ENCODE results near the gene ADAMTS8.

Gene ADAMTS8

GRCh38 chr11:130431331-130431773 lies 2.9 kb upstream of the ADAMTS8 start:
- TF ChIP-seq TAF1 (IDR thresholded peaks at IDR 0.05; ENCODE audit: borderline replicate concordance, insufficient read depth, low read length) (no peak), FOXP2 (optimal IDR thresholded peaks at IDR 0.05; ENCODE audit: borderline replicate concordance, extremely low read depth, extremely low read length, insufficient read depth) (no peak), SIN3A (IDR thresholded peaks at IDR 0.05; ENCODE audit: borderline replicate concordance, insufficient read depth, low read length) (no peak), POLR2AphosphoS5 (IDR thresholded peaks at IDR 0.05; ENCODE audit: low read depth, low read length) (no peak)
- TF ChIP-seq, protein P1, sequence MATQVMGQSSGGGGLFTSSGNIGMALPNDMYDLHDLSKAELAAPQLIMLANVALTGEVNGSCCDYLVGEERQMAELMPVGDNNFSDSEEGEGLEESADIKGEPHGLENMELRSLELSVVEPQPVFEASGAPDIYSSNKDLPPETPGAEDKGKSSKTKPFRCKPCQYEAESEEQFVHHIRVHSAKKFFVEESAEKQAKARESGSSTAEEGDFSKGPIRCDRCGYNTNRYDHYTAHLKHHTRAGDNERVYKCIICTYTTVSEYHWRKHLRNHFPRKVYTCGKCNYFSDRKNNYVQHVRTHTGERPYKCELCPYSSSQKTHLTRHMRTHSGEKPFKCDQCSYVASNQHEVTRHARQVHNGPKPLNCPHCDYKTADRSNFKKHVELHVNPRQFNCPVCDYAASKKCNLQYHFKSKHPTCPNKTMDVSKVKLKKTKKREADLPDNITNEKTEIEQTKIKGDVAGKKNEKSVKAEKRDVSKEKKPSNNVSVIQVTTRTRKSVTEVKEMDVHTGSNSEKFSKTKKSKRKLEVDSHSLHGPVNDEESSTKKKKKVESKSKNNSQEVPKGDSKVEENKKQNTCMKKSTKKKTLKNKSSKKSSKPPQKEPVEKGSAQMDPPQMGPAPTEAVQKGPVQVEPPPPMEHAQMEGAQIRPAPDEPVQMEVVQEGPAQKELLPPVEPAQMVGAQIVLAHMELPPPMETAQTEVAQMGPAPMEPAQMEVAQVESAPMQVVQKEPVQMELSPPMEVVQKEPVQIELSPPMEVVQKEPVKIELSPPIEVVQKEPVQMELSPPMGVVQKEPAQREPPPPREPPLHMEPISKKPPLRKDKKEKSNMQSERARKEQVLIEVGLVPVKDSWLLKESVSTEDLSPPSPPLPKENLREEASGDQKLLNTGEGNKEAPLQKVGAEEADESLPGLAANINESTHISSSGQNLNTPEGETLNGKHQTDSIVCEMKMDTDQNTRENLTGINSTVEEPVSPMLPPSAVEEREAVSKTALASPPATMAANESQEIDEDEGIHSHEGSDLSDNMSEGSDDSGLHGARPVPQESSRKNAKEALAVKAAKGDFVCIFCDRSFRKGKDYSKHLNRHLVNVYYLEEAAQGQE (IDR thresholded peaks at IDR 0.05; ENCODE audit: insufficient read depth in 1 of 2, low read depth in 2 of 2, low read length in 2 of 2) = no peak

GRCh38 chr11:130429983-130430382 lies 1.6 kb upstream of the ADAMTS8 start:
- TF ChIP-seq POLR2AphosphoS5 (IDR thresholded peaks at IDR 0.05; ENCODE audit: low read depth, low read length) = no peak
- no peak for TF ChIP-seq FOXP2 (optimal IDR thresholded peaks at IDR 0.05; ENCODE audit: borderline replicate concordance, extremely low read depth, extremely low read length, insufficient read depth)
- TF ChIP-seq TAF1 (IDR thresholded peaks at IDR 0.05; ENCODE audit: borderline replicate concordance, insufficient read depth, low read length) = no peak
- TF ChIP-seq SIN3A (IDR thresholded peaks at IDR 0.05; ENCODE audit: borderline replicate concordance, insufficient read depth, low read length) = no peak

GRCh38 chr11:130429120-130429681 lies 792 bp upstream of the ADAMTS8 start:
- TF ChIP-seq TAF1 (IDR thresholded peaks at IDR 0.05; ENCODE audit: borderline replicate concordance, insufficient read depth, low read length) (no peak), FOXP2 (optimal IDR thresholded peaks at IDR 0.05; ENCODE audit: borderline replicate concordance, extremely low read depth, extremely low read length, insufficient read depth) (no peak), SIN3A (IDR thresholded peaks at IDR 0.05; ENCODE audit: borderline replicate concordance, insufficient read depth, low read length) (no peak), POLR2AphosphoS5 (IDR thresholded peaks at IDR 0.05; ENCODE audit: low read depth, low read length) (no peak)
- TF ChIP-seq, protein P1 (IDR thresholded peaks at IDR 0.05; ENCODE audit: insufficient read depth in 1 of 2, low read depth in 2 of 2, low read length in 2 of 2) = no peak

DNA sequence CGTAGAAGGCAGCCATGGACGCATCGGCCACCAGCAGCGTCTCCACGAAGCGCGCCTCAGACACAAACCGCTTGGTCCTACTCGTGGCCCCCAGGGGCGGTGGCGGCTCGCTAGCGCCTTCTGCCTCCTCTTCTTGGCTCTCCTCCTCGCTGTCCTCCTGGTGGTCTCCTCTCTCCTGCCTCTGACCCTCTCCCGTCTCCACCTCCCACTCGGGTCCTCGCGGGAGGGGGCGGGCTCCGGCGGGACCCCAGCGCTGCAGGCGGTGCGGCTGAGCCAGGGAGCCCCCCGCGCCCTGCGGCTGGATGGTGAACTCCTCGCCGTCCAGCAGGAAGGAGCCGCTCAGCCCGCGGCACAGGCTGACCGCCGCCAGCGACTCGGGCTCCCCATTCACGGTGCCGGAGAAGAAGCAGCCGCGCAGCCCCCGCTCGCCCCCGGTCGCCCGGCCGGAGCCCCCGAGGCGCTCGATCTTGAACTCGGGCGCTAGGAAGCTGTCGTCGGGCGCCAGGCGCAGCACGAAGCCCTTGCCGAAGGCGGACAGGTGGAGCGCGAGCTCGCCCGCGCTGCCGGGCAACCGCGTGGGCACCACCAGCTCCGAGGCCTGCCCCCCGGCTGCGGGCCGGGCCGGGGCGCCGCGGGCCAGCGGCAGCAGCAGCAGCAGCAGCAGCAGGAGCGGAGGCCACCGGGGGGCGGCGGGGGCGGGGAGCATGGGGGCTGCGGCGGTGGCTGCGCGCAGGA lies 661 bp downstream of the ADAMTS8 start:
- TF ChIP-seq, protein P1 (IDR thresholded peaks at IDR 0.05; ENCODE audit: insufficient read depth in 1 of 2, low read depth in 2 of 2, low read length in 2 of 2) = no peak
- no peak for TF ChIP-seq TAF1 (IDR thresholded peaks at IDR 0.05; ENCODE audit: borderline replicate concordance, insufficient read depth, low read length)
- no peak for TF ChIP-seq POLR2AphosphoS5 (IDR thresholded peaks at IDR 0.05; ENCODE audit: low read depth, low read length)
- no peak for TF ChIP-seq FOXP2 (optimal IDR thresholded peaks at IDR 0.05; ENCODE audit: borderline replicate concordance, extremely low read depth, extremely low read length, insufficient read depth)
- no peak for TF ChIP-seq SIN3A (IDR thresholded peaks at IDR 0.05; ENCODE audit: borderline replicate concordance, insufficient read depth, low read length)

- TF ChIP-seq SIN3A (IDR thresholded peaks at IDR 0.05; ENCODE audit: borderline replicate concordance, insufficient read depth, low read length) (no peak), POLR2AphosphoS5 (IDR thresholded peaks at IDR 0.05; ENCODE audit: low read depth, low read length) (no peak), TAF1 (IDR thresholded peaks at IDR 0.05; ENCODE audit: borderline replicate concordance, insufficient read depth, low read length) (no peak), FOXP2 (optimal IDR thresholded peaks at IDR 0.05; ENCODE audit: borderline replicate concordance, extremely low read depth, extremely low read length, insufficient read depth) (no peak)
These were observed 1.5 kb downstream of the ADAMTS8 start for GRCh38 chr11:130426837-130427341.

Measured in PFSK-1 (cell line).